PC-9 (cell line): ENCODE measurements around the gene MYMK. TPM values are rescaled to one million over a fixed set of nuclear protein-coding genes. Genes with fewer than 3 reads are reported as not detected.

ENCODE experiments used
- BruUV-seq: library from RNA; stranded (reverse); fragments of 400-500 nt; replicated peaks from 2 replicates; lab custom pipeline; 2021; lab: Mats Ljungman, UMichigan
- CTCF ChIA-PET: fragments of 300-600 bp; sonication (Branson Sonifier 250); formaldehyde crosslinking; loops from one replicate; lab custom pipeline; 2022; ENCODE audit warnings: antibody characterized with exemption; lab: Charles Lee
- POLR2A ChIA-PET: fragments of 300-600 bp; sonication (Branson Sonifier 250); formaldehyde crosslinking; loops from one replicate; lab custom pipeline; 2022; ENCODE audit warnings: antibody characterized with exemption; ENCODE audit not compliant: unreplicated experiment; lab: Charles Lee
- DNase-seq, 2 experiments: peaks; one replicate each; pipeline versions ENCODE4 v3.0.0 to v3.0.0-alpha.2; 2015 to 2022; ENCODE audit warnings: mixed read lengths in 1 of 2
- H2AFZ ChIP-seq: fragments of 200-600 bp; sonication (generic); 2 replicates; pipeline ENCODE4 v1.8.1; 2017; ENCODE audit warnings: antibody characterized with exemption
- H3F3A ChIP-seq: fragments of 200-600 bp; sonication (generic); 2 replicates; pipeline ENCODE4 v1.8.1; 2017; ENCODE audit warnings: antibody characterized with exemption, mild to moderate bottlenecking, low read depth; ENCODE audit not compliant: insufficient read depth
- H3K27ac ChIP-seq: fragments of 200-600 bp; sonication (generic); 2 replicates; pipeline ENCODE4 v1.6.1; 2016; ENCODE audit warnings: mixed run types
- H3K27me3 ChIP-seq: fragments of 200-600 bp; sonication (generic); 2 replicates; pipeline ENCODE4 v1.6.1; 2016; ENCODE audit warnings: low read depth, mixed run types; ENCODE audit not compliant: insufficient read depth
- H3K36me3 ChIP-seq: fragments of 200-600 bp; sonication (generic); 2 replicates; pipeline ENCODE4 v1.6.1; 2016; ENCODE audit warnings: low read depth, mixed run types
- H3K4me1 ChIP-seq: fragments of 200-600 bp; sonication (generic); replicated peaks from 2 replicates; pipeline ENCODE4 v1.6.1; 2016; ENCODE audit warnings: mixed run types; ENCODE audit not compliant: insufficient read depth
- H3K4me2 ChIP-seq: fragments of 200-600 bp; sonication (generic); 2 replicates; pipeline ENCODE4 v1.6.1; 2017; ENCODE audit warnings: mixed run types
- H3K4me3 ChIP-seq: fragments of 200-600 bp; sonication (generic); 2 replicates; pipeline ENCODE4 v1.6.1; 2016; ENCODE audit warnings: mixed run types
- H3K79me2 ChIP-seq: fragments of 200-600 bp; sonication (generic); 2 replicates; pipeline ENCODE4 v1.6.1; 2017; ENCODE audit warnings: low read depth, mixed run types
- H3K9me2 ChIP-seq: fragments of 200-600 bp; sonication (generic); 2 replicates; pipeline ENCODE4 v1.8.1; 2017; ENCODE audit warnings: mild to moderate bottlenecking; ENCODE audit not compliant: insufficient read depth
- H3K9me3 ChIP-seq: fragments of 200-600 bp; sonication (generic); 2 replicates; pipeline ENCODE4 v1.8.1; 2016; ENCODE audit warnings: low read depth; ENCODE audit not compliant: insufficient read depth
- H4K20me1 ChIP-seq: fragments of 200-600 bp; sonication (generic); 2 replicates; pipeline ENCODE4 v1.8.1; 2017; ENCODE audit not compliant: insufficient read depth
- EZH2 ChIP-seq: fragments of 200-600 bp; sonication (generic); IDR thresholded peaks from 2 replicates; pipeline ENCODE4 v1.8.0; 2017; ENCODE audit warnings: antibody characterized with exemption, low read depth
- intact Hi-C: fragments of 100-400 bp; cut with micrococcal nuclease; formaldehyde crosslinking; loops from one replicate; pipeline ENCODE4 v1.10.0; 2022; ENCODE audit not compliant: unreplicated experiment
- total RNA-seq: library from RNA; stranded (reverse); gene quantifications from 2 replicates; pipeline ENCODE4 v1.2.3, GENCODE V29; 2021
- TF ChIP-seq, protein P1 (sequence below): fragments of 200-600 bp; sonication (generic); conservative IDR thresholded peaks from 2 replicates; pipeline ENCODE4 v1.6.1; 2017; ENCODE audit warnings: mixed run types, antibody characterized with exemption, mild to moderate bottlenecking, moderate library complexity

MYMK gene
- total RNA-seq, 1 experiment from 2014 or later = not detected

DNA sequence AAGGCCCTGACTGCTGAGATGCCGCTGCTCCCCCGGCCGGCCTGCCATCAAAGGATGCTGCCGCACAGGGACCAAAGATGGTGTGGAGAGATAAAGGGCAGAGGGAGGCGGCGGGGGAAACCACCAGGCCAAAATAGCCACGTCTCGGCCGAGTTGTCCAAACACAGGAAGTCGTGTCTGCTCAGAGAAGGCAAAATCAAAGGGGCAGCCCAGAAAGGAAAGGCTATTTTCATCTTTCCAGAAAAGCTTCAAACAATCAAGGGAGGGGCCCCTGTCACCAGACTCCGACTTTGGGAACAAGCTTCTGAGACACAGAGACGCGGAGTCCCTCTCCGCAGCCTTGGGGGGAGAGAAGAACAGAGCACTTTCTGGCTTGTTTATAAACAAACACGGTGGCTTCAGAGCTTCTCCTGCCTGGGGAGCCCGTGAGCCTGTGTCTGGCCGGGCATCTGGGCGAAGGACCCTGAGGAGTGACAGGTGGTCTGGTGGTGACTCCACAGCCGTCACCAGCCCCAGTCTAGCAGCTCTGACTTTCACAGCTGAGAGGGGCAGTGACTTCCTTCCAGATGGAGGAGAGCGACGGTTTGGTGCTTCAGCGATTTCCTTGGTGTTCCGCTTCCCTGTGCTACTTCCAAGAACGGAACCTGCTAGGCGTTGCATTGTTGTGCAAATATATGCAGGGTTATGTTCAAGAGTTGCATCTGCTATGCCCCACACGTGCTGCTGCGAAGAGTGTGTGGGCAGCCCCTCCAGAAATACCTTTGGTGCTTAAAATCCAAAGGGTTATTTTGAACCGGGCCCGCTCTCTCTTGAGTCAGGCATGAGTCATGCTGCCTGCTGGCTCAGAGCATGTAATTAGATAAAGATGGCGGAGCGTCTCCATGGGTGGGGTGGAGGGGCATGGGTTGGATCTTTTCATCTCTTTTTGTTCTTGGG is 33.7 kb upstream of the MYMK start:
- H3K4me3 ChIP-seq = no peak overlapping the region
- no peak for DNase-seq
- no peak overlapping the region for H3K27ac ChIP-seq
- intact Hi-C loops = no loop called here
- H3K4me1 ChIP-seq = peaks cover 4% of the 10 kb centered on the region; the same call in 1 of the 2 replicates
- H3K9me2 ChIP-seq = no peaks in the 10 kb centered on the region
- BruUV-seq = no TSS peak
- peaks cover 76% of the 10 kb centered on the region for H3K27me3 ChIP-seq
- no peaks in the 10 kb centered on the region; the same call in 1 of the 2 replicates for H4K20me1 ChIP-seq
- H3K4me2 ChIP-seq = no peak overlapping the region
- H3K9me3 ChIP-seq = no peaks in the 10 kb centered on the region
- H3K36me3 ChIP-seq = no peaks in the 10 kb centered on the region
- H3K79me2 ChIP-seq = no peaks in the 10 kb centered on the region
- ChIA-PET POLR2A (interaction anchor here (0.5 kb wide), 1 partner anchor 156 kb away, joined by 6 read pairs; no protein-coding TSS in a partner anchor), CTCF (no interaction called here)
- H2AFZ ChIP-seq = no peak overlapping the region
- H3F3A ChIP-seq = no peaks in the 10 kb centered on the region
- TF ChIP-seq, protein P1, sequence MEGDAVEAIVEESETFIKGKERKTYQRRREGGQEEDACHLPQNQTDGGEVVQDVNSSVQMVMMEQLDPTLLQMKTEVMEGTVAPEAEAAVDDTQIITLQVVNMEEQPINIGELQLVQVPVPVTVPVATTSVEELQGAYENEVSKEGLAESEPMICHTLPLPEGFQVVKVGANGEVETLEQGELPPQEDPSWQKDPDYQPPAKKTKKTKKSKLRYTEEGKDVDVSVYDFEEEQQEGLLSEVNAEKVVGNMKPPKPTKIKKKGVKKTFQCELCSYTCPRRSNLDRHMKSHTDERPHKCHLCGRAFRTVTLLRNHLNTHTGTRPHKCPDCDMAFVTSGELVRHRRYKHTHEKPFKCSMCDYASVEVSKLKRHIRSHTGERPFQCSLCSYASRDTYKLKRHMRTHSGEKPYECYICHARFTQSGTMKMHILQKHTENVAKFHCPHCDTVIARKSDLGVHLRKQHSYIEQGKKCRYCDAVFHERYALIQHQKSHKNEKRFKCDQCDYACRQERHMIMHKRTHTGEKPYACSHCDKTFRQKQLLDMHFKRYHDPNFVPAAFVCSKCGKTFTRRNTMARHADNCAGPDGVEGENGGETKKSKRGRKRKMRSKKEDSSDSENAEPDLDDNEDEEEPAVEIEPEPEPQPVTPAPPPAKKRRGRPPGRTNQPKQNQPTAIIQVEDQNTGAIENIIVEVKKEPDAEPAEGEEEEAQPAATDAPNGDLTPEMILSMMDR = no peak
- no peak for TF ChIP-seq EZH2

GRCh38 chr9:133557581-133557980 is 32.8 kb upstream of the MYMK start:
- Histone ChIP-seq H2AFZ (no peak overlapping the region), H3K79me2 (no peaks in the 10 kb centered on the region), H3K27ac (no peak overlapping the region), H4K20me1 (no peaks in the 10 kb centered on the region; the same call in 1 of the 2 replicates), H3K36me3 (no peaks in the 10 kb centered on the region), H3K4me1 (no peaks in the 10 kb centered on the region), H3K27me3 (peaks cover 85% of the 10 kb centered on the region), H3F3A (no peaks in the 10 kb centered on the region), H3K9me3 (no peaks in the 10 kb centered on the region), H3K9me2 (no peaks in the 10 kb centered on the region), H3K4me3 (no peak overlapping the region), H3K4me2 (no peak overlapping the region)
- TF ChIP-seq, protein P1 = no peak
- no peak for TF ChIP-seq EZH2
- ChIA-PET CTCF (no interaction called here), POLR2A (no interaction called here)
- no peak for DNase-seq
- intact Hi-C loops = no loop called here
- BruUV-seq = no TSS peak

GRCh38 chr9:133556354-133556753 is 31.6 kb upstream of the MYMK start:
- Histone ChIP-seq H3K4me2 (no peak overlapping the region), H3K27me3 (peaks cover 87% of the 10 kb centered on the region), H3K4me3 (no peak overlapping the region), H3F3A (no peaks in the 10 kb centered on the region), H3K9me2 (no peaks in the 10 kb centered on the region), H3K9me3 (no peaks in the 10 kb centered on the region), H4K20me1 (no peaks in the 10 kb centered on the region; the same call in 1 of the 2 replicates), H3K27ac (no peak overlapping the region), H2AFZ (no peak overlapping the region), H3K36me3 (no peaks in the 10 kb centered on the region), H3K79me2 (no peaks in the 10 kb centered on the region), H3K4me1 (no peaks in the 10 kb centered on the region)
- TF ChIP-seq, protein P1 = no peak
- no peak for TF ChIP-seq EZH2
- no peak for DNase-seq
- intact Hi-C loops = no loop called here
- CTCF ChIA-PET = interaction anchor here (0.5 kb wide), 1 partner anchor 179 kb away, joined by 6 read pairs; no protein-coding TSS in a partner anchor
- POLR2A ChIA-PET = no interaction called here
- no TSS peak for BruUV-seq
